SKM-1 treated with dmso at 0.1 percent for 144 hours (cell line): ENCODE data around the gene NDUFB5.
A peak's percentile ranks its signal among the peaks of the same experiment; 100 is the strongest.
"Not testable (repeated sequence)": the region's sequence is repeated elsewhere in the genome, so short reads cannot be mapped to it uniquely, and the experiment has no call there.

Experiments
- DNase-seq: peaks from one replicate; lab custom pipeline; 2025; ENCODE audit not compliant: unreplicated experiment; lab: John Stamatoyannopoulos, UW

Gene NDUFB5

GRCh38 chr3:179630753-179631451 lies 26.3 kb downstream of the NDUFB5 start:
- peak; percentile 18 for DNase-seq

GRCh38 chr3:179640469-179640868 lies 35.9 kb downstream of the NDUFB5 start:
- no peak for DNase-seq

GRCh38 chr3:179642871-179643270 lies 38.3 kb downstream of the NDUFB5 start:
- DNase-seq, result no peak

GRCh38 chr3:179643837-179644236 lies 39.2 kb downstream of the NDUFB5 start:
- not testable (repeated sequence) for DNase-seq

- no peak for DNase-seq
These were observed 41.6 kb downstream of the NDUFB5 start for GRCh38 chr3:179646177-179646576.

GRCh38 chr3:179651687-179652446 lies 47.3 kb downstream of the NDUFB5 start:
- peak; percentile 53 for DNase-seq

GRCh38 chr3:179652447-179653095 lies 48.0 kb downstream of the NDUFB5 start, which contains the start of gene USP13:
TSS of gene USP13 (plus strand) at chr3:179653040. CDS start at chr3:179653226, 186 bp downstream.
- DNase-seq, result peak; percentile 64

- DNase-seq, result peak; percentile 47
These were observed 48.7 kb downstream of the NDUFB5 start for GRCh38 chr3:179653096-179653797.

GRCh38 chr3:179655236-179655635 lies 50.6 kb downstream of the NDUFB5 start:
- DNase-seq, result no peak

- no peak for DNase-seq
These were observed 54.0 kb downstream of the NDUFB5 start for GRCh38 chr3:179658606-179659005.

- no peak for DNase-seq
These were observed 56.3 kb downstream of the NDUFB5 start for GRCh38 chr3:179660872-179661271.

GRCh38 chr3:179661777-179662176 lies 57.2 kb downstream of the NDUFB5 start:
- DNase-seq, result no peak

GRCh38 chr3:179663093-179663492 lies 58.5 kb downstream of the NDUFB5 start:
- DNase-seq, result no peak

- no peak for DNase-seq
These were observed 61.4 kb downstream of the NDUFB5 start for GRCh38 chr3:179666030-179666429.

- no peak for DNase-seq
These were observed 61.9 kb downstream of the NDUFB5 start for GRCh38 chr3:179666436-179667035.

- DNase-seq, result no peak
These were observed 63.8 kb downstream of the NDUFB5 start for GRCh38 chr3:179668429-179668828.

- DNase-seq, result no peak
These were observed 65.7 kb downstream of the NDUFB5 start for GRCh38 chr3:179670311-179670710.

- no peak for DNase-seq
These were observed 66.7 kb downstream of the NDUFB5 start for GRCh38 chr3:179671309-179671708.

- DNase-seq, result no peak
These were observed 67.2 kb downstream of the NDUFB5 start for GRCh38 chr3:179671747-179672242.

GRCh38 chr3:179672918-179673317 lies 68.3 kb downstream of the NDUFB5 start:
- no peak for DNase-seq

GRCh38 chr3:179673523-179673922 lies 68.9 kb downstream of the NDUFB5 start:
- DNase-seq, result no peak
